Epithelial cell of esophagus (primary cell): ENCODE results near the gene EVA1B.

Experiments
- DNase-seq: peaks from one replicate; pipeline ENCODE4 v3.0.0; 2010; ENCODE audit warnings: low read depth
- H3K4me3 ChIP-seq: 2 replicates; pipeline ENCODE4 v1.5.1; 2011; ENCODE audit warnings: mild to moderate bottlenecking, low read length, control low read depth
- TF ChIP-seq, protein P1 (sequence below): IDR thresholded peaks from 2 replicates; pipeline ENCODE4 v1.5.1; 2011; ENCODE audit warnings: low read depth, mild to moderate bottlenecking, low read length, control low read depth, inconsistent platforms; ENCODE audit not compliant: insufficient read depth; ENCODE audit errors: missing control alignments

EVA1B gene

GRCh38 chr1:36298640-36299039 lies 24.8 kb downstream of the EVA1B start:
- no peak overlapping the region for H3K4me3 ChIP-seq
- no peak for DNase-seq
- TF ChIP-seq, protein P1, sequence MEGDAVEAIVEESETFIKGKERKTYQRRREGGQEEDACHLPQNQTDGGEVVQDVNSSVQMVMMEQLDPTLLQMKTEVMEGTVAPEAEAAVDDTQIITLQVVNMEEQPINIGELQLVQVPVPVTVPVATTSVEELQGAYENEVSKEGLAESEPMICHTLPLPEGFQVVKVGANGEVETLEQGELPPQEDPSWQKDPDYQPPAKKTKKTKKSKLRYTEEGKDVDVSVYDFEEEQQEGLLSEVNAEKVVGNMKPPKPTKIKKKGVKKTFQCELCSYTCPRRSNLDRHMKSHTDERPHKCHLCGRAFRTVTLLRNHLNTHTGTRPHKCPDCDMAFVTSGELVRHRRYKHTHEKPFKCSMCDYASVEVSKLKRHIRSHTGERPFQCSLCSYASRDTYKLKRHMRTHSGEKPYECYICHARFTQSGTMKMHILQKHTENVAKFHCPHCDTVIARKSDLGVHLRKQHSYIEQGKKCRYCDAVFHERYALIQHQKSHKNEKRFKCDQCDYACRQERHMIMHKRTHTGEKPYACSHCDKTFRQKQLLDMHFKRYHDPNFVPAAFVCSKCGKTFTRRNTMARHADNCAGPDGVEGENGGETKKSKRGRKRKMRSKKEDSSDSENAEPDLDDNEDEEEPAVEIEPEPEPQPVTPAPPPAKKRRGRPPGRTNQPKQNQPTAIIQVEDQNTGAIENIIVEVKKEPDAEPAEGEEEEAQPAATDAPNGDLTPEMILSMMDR: no peak

GRCh38 chr1:36297062-36297461 lies 26.4 kb downstream of the EVA1B start:
- DNase-seq: peak; percentile 45
- no peak overlapping the region for H3K4me3 ChIP-seq
- TF ChIP-seq, protein P1: no peak

GRCh38 chr1:36295390-36295789 lies 28.1 kb downstream of the EVA1B start:
- DNase-seq: no peak
- H3K4me3 ChIP-seq: no peak overlapping the region
- TF ChIP-seq, protein P1: no peak

DNA sequence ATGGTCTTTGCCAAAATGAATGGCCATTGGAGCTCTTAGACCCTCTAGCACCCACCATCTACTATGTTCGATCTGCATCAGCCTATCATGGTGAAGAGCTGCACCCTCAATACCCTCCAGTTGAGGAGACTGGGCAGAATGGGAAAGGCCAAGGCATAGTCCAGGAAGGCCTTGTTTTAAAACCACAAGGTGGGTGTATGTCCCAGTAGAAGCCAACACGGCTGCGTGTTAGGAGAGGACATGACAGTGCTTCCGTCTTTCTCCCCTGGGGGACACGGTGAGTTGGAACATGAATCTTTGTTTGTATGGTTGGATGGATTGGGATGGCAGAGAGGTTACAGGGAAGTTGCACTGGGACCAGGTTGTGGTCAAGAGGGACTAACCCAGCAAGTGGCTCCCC lies 35.9 kb downstream of the EVA1B start:
- TF ChIP-seq, protein P1: no peak
- DNase-seq: no peak
- no peak overlapping the region for H3K4me3 ChIP-seq

DNA sequence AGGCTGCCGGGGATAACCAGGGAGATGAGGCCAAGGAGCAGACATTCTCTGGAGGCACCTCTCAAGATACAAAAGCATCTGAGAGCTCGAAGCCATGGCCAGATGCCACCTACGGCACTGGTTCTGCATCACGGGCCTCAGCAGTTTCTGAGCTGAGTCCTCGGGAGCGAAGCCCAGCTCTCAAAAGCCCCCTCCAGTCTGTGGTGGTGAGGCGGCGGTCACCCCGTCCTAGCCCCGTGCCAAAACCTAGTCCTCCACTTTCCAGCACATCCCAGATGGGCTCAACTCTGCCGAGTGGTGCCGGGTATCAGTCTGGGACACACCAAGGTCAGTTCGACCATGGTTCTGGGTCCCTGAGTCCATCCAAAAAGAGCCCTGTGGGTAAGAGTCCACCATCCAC lies 36.6 kb downstream of the EVA1B start:
- DNase-seq: no peak
- H3K4me3 ChIP-seq: no peak overlapping the region
- TF ChIP-seq, protein P1: no peak

DNA sequence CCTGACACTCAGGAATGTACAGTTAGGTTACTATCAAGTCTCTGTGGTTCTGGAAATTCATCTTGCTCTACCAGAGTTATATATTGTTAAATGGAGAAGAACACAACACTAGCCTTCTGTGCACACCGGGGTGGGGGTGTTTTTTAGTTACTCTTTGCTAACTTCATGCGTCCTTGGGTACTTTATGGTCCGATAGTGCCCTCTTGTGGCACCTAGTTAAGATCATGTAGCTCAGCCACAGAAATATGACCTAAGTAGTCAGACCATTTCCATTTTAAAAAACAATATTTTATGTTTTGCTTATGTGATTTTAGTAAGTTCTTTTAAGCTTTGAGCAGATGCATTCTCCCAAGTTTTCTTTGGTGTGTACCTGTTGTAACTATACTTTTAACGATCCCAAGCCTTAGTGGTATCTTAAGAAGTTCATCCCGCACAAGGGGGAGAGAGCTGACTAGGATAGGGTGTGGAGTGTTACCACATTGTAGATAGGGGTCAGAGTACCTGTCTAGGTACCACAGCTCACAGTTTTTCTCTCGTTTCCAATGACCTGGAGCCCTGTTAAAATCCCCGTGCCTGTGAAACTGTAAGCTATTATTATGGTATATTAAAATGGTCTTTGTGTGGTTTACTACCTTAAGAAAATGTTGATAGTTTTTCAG lies 37.9 kb downstream of the EVA1B start:
- peak; percentile 89 for DNase-seq
- H3K4me3 ChIP-seq: no peak overlapping the region
- TF ChIP-seq, protein P1: peak; percentile 74

DNA sequence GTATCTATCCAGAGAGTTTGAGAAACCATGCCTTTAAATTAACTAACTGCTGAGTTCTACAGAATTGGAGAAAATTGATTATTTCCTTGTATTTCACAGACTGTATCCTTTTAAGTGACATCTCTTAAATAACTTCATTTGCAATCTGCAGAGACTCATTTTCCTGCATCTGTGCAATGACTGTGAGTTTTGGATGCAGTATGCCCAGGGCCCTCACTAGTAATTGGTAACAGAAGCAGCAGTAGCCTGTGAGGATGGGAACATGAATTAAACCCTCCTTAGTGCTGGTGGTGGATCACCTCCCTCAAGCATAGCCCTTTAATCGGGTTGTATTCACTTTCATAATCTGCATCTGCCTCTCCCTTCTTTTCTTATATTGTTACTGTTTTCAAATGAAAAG lies 38.9 kb downstream of the EVA1B start:
- DNase-seq: no peak
- H3K4me3 ChIP-seq: no peak overlapping the region
- TF ChIP-seq, protein P1: no peak
